Hindlimb muscle (tissue), 1 donor: ENCODE data around the gene ZNF793. TPM values are rescaled to one million over a fixed set of nuclear protein-coding genes. Genes with fewer than 3 reads are reported as not detected.

Experiments used
- DNase-seq: peaks from one replicate; pipeline ENCODE4 v3.0.0-alpha.2; 2013
- polyA plus RNA-seq: library from polyadenylated mRNA; unstranded; fragments of 120-200 nt; gene quantifications from one replicate; pipeline ENCODE4 v1.2.1, GENCODE V29; 2013; ENCODE audit not compliant: insufficient read length

ZNF793 gene
- polyA plus RNA-seq, 1 donor: 12.6 TPM

GRCh38 chr19:37572203-37572602, 65.5 kb downstream of the ZNF793 start:
- no peak for DNase-seq

GRCh38 chr19:37583340-37583739, 76.6 kb downstream of the ZNF793 start:
- DNase-seq: no peak

Other genes with a start within 250 kb of the ZNF793 start
- 5.8 TPM for gene ZNF527, start 135.8 kb upstream of the ZNF793 start, polyA plus RNA-seq
- 8.4 TPM for gene ZNF569, start 39.5 kb upstream of the ZNF793 start, polyA plus RNA-seq
- gene ZNF570, start 37.6 kb upstream of the ZNF793 start, polyA plus RNA-seq: 6.6 TPM
- 6.7 TPM for gene ZNF571, start 87.9 kb downstream of the ZNF793 start, polyA plus RNA-seq
- gene ZNF540, start 87.9 kb downstream of the ZNF793 start, polyA plus RNA-seq: 3.6 TPM
- gene ZFP30, start 148.5 kb downstream of the ZNF793 start, polyA plus RNA-seq: 12.3 TPM
- gene ZNF607, start 212.8 kb downstream of the ZNF793 start, polyA plus RNA-seq: 4.8 TPM